ENCODE data around the gene NPNT.

The NPNT gene

GRCh38 chr4:105969575-105969974 is 74.3 kb downstream of the NPNT start:
- no peak for DNase-seq (ENCODE audit: low read depth in 3 of 3)

- DNase-seq (ENCODE audit: low read depth in 3 of 3) = no peak
These were observed 75.1 kb downstream of the NPNT start for GRCh38 chr4:105970371-105970770.

GRCh38 chr4:105971036-105971435 is 75.8 kb downstream of the NPNT start:
- DNase-seq (ENCODE audit: low read depth in 3 of 3) = no peak

- DNase-seq (ENCODE audit: low read depth in 3 of 3) = no peak
These were observed 77.8 kb downstream of the NPNT start for GRCh38 chr4:105972946-105973621.

- no peak for DNase-seq (ENCODE audit: low read depth in 3 of 3)
These were observed 81.6 kb downstream of the NPNT start for GRCh38 chr4:105976915-105977314.

GRCh38 chr4:105978684-105979296 is 83.5 kb downstream of the NPNT start:
- DNase-seq (ENCODE audit: low read depth in 3 of 3) = no peak

- no peak for DNase-seq (ENCODE audit: low read depth in 3 of 3)
These were observed 84.2 kb downstream of the NPNT start for GRCh38 chr4:105979506-105979905.

- no peak for DNase-seq (ENCODE audit: low read depth in 3 of 3)
These were observed 93.4 kb downstream of the NPNT start for GRCh38 chr4:105988671-105989070.

- DNase-seq (ENCODE audit: low read depth in 3 of 3) = no peak
These were observed 94.4 kb downstream of the NPNT start for GRCh38 chr4:105989485-105990242.

GRCh38 chr4:105990933-105991332 is 95.7 kb downstream of the NPNT start:
- DNase-seq (ENCODE audit: low read depth in 3 of 3) = no peak

- no peak for DNase-seq (ENCODE audit: low read depth in 3 of 3)
These were observed 96.5 kb downstream of the NPNT start for GRCh38 chr4:105991726-105992125.

- DNase-seq (ENCODE audit: low read depth in 3 of 3) = no peak
These were observed 97.5 kb downstream of the NPNT start for GRCh38 chr4:105992641-105993305.

- no peak for DNase-seq (ENCODE audit: low read depth in 3 of 3)
These were observed 98.8 kb downstream of the NPNT start for GRCh38 chr4:105994061-105994460.

GRCh38 chr4:105994841-105995501 is 99.7 kb downstream of the NPNT start:
- DNase-seq (ENCODE audit: low read depth in 3 of 3) = no peak

GRCh38 chr4:105996845-105997244 is 101.6 kb downstream of the NPNT start:
- DNase-seq (ENCODE audit: low read depth in 3 of 3) = no peak

- DNase-seq (ENCODE audit: low read depth in 3 of 3) = no peak
These were observed 103.1 kb downstream of the NPNT start for GRCh38 chr4:105998171-105999063.

- no peak for DNase-seq (ENCODE audit: low read depth in 3 of 3)
These were observed 107.7 kb downstream of the NPNT start for GRCh38 chr4:106002994-106003393.

- no peak for DNase-seq (ENCODE audit: low read depth in 3 of 3)
These were observed 115.5 kb downstream of the NPNT start for GRCh38 chr4:106010761-106011160.

GRCh38 chr4:106011387-106011786 is 116.1 kb downstream of the NPNT start:
- no peak for DNase-seq (ENCODE audit: low read depth in 3 of 3)

GRCh38 chr4:106017975-106018374 is 122.7 kb downstream of the NPNT start:
- DNase-seq (ENCODE audit: low read depth in 3 of 3) = no peak

GRCh38 chr4:106019771-106020170 is 124.5 kb downstream of the NPNT start:
- DNase-seq (ENCODE audit: low read depth in 3 of 3) = no peak

All from stimulated activated CD4-positive, alpha-beta T cell treated with anti-CD3 and anti-CD28 coated beads, TNF-alpha, amount 100 ng/mL, for 48 hours (primary cell).